Amygdala (tissue), 56 donors: ENCODE data around the gene SEC14L1.
A peak's percentile ranks its signal among the peaks of the same experiment; 100 is the strongest.
"Not testable (repeated sequence)": the region's sequence is repeated elsewhere in the genome, so short reads cannot be mapped to it uniquely, and the experiment has no call there.

Experiments used
- DNase-seq, 56 donors: peaks; one replicate each; lab custom pipeline; 2025; lab: John Stamatoyannopoulos, UW

Gene SEC14L1

DNA sequence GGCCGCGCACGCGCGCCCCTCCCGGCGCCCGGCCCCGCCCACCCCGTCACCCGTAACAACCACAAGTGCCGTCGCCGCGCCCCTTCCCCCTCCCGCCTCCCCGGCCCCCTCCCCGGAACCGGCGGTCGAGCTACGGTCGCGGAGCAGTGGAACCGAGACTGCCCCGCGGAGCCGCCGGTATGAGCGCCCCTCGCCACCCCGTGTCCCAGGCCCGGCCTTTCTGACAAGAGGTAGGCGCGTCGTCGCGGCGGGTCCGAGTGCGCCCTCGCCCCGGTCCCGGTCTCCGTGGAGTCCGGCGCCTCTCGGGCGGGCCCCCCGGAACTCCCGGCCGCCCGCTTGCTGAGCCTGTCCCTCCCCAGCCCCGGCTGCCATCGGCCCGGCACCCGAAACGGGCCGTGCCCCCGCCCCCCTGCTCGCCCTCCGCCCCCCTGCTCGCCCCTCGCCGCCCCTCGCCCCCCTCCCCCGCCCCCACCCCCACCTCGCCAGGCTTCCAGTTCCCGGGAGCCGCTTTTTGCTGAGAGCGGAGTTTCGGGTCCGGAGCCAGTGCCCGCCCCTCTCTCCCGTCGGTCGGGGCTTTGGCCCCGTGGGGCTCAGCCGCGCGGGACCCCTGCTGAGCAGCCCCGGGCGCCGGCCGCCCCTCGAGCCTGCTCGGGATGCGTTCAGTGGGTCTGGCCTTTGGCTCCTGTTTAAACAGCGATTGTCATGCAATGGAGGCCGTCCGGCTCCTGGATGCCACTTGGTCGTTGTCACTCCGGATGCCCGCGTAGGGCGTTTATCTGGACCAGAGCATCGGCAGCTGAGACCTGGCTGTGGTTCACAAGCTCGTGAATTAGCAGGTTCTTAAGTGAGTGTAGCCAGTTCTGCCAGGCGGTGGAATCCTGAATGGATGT, at the start of gene SEC14L1:
Gene SEC14L1 (plus strand): TSS at position 92 of the 890 bp plus-strand sequence. CDS start 2,628 bp downstream, outside the sequence.
- DNase-seq: peak in 9 of 56 donors; percentile 20 to 50 (median 35)

DNA sequence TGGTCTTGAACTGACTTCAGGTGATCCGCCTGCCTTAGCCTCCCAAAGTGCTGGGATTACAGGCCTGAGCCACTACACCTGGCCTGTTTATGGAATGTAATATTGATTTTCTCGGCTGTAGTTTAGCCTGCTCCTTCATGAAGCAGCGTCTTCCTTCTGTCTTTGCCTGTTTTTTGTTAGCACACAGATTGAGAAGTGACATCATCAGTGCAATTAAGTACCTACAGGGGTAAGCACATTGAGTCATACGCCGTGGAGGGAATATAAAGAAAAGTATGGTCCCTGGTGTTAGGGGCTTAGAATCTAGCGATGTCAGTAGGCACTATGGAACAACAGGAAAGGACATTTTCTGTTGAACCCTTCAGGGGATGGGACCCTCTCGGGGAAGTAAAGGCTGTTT, 48.7 kb upstream of the SEC14L1 start:
- DNase-seq: no peak

DNA sequence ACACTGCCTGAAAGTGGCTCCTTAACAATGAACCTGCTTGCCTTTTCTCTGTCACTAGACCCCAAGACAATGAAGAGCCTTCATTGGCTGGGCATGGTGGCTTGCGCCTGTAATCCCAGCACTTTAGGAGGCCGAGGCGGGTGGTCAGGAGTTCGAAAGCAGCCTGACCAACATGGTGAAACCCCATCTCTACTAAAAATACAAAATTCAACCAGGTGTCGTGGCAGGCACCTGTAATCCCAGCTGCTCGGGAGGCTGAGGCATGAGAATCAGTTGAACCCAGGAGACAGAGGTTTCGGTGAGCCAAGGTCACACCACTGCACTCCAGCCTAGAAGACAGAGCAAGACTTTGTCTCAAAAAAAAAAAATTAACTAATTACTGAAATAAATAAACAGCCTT, 45.3 kb upstream of the SEC14L1 start:
- DNase-seq: no peak

DNA sequence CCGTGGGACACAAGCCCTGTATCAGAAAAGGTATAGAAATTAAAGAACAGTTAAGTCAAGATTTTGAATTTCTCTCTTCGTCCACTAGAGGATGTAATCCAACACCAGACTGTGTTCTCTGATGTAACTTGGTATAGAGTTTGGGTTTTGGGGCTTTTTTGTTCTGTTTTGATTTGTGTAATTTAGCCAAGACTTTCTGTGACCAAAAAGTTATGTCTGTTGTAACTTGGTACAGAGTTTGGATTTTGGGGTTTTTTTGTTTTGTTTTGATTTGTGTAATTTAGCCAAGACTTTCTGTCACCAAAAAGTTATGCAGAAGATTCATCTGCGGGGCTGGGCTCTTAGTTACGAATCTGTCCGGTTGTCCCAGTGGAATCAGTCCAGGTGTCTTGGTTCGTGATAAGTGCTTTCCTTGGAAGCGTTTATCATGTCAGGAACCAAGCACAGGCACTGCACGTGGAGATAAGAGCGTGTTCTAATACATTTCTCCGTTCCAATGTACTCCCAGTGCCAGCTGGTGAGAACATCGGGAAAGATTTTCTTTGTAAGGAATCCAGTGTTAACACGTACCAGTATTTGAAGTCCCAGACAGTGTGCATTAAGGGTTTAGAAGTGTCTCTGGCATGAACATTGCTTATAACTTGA, 44.1 kb upstream of the SEC14L1 start:
- DNase-seq: peak in 1 of 56 donors; percentile 27

DNA sequence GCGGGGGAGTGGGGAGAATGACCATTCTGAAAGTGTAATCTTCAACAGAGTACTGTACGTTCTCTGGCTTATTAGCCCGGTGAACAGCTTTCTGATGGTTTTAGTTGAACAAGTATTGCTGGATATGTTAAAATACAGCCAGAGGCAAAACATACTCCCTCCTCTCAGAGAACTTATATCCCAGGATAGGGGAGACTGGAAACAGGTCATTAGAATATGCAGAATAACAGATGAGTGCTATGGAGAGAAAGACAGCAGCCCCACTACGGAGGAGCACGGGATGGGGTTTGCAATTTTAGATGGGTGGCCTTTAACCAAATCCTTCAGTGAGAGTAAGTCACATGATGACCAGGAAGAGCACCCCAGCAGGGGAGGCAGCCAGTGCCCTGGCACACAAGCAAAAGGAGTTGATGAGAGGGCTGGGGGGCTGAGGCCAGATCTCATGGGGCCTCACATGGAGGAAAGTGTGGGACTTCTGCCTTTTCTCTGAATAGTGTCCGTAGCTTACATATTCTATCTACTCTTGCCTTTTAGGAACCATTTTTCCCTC, 43.1 kb upstream of the SEC14L1 start:
- peak in 1 of 56 donors; percentile 15 for DNase-seq

DNA sequence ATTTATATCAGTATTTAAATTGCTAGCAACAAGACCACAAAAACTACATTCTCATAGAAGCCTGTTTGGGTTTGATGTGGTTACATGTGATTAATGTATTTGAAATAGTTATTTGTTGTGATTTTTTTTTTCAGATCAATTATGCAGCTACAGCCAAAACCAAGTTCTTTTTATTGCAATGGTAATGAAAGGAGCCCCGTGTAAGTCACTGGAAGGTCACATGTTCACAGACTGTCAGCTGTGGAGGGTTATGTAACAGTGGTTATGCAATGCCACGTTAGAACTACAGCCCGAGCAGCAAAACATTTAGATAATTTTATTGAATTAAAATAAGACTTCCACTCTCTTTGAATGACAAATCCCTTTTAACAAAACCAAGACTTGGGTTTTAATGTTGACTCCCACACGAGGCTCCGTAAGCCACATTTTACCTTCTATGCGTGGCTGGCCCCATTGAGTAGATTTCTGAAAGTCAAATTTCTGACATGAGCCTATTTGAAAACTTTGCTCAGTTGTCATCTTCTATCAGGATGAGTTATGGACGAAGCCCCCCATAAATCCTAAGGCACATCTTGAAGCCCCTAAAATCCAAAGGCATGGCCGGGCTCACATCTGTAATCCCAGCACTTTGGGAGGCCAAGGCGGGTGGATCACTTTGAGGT, 41.8 kb upstream of the SEC14L1 start:
- DNase-seq: peak in 46 of 56 donors; percentile 14 to 89 (median 52)

DNA sequence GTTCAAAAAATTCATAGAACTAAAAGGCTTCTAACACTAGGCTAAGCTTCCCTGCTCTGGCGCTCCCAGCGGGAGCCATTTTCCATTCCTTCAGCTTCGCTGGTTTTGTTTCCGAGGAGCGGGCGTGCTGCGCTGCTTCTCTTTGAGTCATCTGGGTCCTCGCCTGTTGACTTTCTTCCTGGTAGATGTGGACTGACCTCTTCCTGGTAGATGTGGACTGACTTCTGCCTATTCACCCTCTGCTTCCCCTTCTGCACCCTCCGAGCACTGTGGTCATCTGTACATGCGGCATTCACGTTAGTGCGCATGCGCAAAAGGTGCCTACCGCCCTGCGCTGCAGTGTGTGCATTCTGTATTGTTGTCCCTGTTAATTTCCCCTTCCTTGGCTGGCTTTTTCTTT, 40.8 kb upstream of the SEC14L1 start:
- DNase-seq: peak in 30 of 56 donors; percentile 6 to 68 (median 33)

DNA sequence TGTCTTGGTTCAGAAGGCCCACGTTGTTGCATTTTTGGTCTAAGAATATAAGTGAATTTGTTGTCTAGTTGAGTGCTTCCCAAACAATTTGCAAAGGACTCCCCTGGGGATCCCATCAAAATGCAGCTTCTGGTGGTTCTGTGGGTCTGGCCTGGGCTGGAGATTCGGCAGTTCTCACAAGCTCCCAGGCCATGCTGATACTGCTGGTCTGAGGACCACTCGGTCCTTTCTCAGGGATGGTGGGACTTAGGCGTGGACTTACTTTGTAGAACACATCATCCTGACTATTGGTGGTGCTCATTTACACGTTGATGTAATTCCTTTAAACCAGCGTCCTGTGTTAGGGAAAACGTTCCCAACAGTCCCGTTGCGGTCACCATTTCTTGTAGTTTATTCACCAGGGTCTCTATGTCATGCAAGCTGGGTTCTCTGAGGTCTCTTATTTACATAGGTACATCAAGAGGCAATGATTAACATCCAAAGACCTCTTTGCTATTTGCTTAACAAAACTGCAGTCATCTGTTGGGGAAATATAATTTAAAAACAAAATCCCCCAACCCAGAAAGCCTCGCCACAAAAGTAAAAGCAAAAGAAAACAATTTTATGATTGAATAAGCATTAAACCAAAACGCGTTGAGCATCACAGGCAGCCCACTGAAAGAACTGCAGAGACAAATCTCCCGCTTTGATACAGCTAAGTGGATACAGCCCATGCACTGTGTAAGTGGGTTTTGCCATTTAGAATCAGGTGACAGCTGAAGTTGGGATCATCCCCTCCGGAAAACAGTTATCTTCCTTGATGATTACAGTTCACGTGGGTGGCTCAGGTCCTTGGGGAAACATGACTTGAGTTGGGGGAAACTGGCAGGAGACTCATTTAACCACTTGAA, 39.0 kb upstream of the SEC14L1 start:
- DNase-seq: no peak

DNA sequence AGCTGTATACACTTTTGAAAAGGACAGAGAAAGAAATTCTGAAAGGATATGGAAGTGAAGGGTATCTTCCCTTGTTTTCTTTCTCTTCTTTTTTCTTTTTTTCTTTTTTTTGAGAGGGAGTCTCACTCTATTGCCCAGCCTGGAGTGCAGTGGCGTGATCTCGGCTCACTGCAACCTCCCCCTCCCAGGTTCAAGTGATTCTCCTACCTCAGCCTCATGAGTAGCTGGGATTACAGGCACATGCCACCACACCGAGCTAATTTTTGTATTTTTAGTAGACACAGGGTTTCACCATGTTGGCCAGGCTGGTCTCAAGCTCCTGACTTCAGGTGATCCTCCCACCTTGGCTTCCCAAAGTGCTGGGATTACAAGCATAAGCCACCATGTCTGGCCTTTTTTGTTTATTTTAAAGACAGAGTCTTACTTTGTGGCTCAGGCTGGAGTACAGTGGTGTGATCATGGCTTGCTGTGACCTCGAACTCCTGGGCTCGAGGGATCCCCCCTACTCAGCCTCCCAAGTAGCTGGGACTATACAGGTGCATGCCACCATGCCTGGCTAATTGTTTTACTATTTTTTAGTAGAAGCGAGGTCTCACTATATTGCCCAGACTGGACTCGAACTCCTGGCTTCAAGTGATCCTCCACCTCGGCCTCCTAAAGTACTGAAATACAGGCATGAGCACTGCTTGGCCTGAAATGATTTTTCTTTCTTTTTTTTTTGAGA, 38.2 kb upstream of the SEC14L1 start:
- DNase-seq: not testable (repeated sequence)

DNA sequence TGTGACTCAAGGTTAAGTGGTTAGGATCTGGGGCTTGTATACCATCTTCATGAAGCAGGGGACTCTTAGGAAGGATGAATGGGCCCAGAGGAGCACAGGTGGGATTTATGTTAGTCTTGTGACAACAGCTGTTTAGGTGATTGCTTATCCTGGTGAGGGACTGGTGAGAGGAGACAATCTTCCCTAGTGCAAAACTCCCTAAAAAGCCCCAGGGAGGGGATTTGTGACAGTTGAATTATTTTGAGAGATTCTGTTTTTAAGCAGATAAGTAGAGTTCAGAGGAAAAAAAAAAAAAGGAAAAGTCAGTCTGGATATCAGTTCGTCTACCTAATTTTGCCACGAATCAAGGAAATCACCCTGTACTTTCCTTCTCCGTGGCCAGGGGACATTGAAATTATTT, 35.1 kb upstream of the SEC14L1 start:
- no peak for DNase-seq

DNA sequence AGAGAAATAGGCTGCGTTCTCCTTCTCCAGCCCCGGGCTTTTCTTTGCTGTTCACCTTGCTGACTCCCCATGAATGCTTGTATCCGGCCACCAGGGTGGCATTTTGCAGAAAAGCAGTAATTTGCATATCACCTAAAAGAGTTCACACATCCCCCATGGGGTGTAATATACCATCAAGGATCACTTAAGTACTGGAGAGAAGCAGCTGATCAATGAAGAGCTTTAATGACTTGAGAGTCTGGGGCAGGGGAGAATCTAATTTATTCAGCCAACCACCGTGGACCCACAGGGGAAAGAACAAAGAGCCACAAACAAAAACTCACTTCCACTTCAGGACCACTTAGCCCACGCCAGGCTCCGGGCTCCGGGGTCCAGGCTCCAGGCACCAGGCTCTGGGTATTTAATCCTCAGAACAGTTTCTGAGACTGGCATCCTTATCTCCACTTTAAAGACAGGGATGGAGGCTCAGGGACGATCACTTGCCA, 33.9 kb upstream of the SEC14L1 start:
- DNase-seq: no peak

DNA sequence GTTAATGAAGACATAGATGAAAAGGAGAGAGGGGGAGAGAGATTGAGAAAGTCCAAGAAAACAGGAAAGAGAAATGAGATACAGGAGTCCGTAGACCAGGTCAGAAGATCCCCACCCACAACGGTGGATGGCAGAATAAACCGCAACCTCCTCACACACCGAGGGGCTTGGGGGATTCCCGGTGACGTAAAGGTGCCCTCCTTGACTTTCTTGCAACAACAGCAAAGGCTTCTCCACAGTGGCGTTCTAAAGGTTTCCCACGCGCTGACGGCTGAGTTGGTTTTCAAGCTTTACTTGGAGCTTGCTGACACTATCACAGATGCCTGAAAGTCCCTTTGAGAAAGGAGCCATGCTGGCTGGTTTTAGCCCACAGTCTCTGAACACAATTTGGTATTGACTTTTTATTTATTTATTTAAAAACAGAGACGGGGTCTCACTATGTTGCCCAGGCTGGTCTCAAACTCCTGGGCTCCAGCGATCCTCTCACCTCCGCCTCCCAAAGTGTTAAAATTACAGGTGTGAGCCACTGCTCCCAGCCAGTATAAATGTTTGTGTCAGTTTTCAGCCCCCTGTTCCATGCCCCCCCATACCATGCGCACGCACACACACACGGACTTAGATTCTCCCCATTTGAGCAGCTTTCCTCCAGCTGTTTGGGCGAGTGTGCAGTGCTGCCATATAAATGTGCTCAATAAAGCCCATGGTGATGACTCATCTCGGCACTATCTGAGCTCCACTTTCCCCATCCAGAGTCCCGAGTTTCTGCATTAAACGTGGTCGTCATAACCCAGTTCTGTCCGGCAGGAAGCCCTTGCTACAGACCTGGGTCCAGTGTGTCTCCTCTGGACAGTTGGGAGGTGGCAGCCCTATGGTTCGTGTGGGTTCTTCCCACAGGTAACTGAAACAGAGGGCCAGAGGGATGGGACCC, 33.0 kb upstream of the SEC14L1 start:
- DNase-seq: no peak

DNA sequence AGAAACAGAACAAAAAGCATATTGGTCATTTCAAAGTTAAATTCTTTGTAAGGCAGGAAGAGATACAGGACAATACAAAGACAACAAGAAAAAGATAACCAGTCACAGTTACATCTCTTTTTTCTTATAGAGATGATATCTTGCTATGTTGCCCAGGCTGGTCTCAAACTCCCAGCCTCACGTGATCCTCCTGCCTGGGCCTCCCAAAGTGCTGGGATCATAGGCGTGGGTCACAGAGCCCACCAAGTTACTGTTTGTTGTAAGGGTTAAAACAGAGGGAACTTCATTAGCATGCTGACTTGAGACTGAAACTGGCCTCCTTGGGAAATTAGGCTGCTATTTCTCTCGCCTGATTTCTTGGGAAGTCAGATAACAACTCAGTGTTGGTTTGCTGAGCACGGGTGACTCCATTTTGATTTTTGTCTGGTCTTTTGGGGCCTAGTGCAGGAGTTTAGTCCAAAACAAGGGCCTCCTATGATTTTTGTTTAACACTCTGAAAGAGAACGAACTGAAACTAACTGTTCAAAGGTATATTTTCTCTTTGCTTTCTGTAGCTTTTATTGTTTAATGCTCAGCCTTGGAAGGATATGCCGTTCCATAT, 31.5 kb upstream of the SEC14L1 start:
- DNase-seq: no peak

DNA sequence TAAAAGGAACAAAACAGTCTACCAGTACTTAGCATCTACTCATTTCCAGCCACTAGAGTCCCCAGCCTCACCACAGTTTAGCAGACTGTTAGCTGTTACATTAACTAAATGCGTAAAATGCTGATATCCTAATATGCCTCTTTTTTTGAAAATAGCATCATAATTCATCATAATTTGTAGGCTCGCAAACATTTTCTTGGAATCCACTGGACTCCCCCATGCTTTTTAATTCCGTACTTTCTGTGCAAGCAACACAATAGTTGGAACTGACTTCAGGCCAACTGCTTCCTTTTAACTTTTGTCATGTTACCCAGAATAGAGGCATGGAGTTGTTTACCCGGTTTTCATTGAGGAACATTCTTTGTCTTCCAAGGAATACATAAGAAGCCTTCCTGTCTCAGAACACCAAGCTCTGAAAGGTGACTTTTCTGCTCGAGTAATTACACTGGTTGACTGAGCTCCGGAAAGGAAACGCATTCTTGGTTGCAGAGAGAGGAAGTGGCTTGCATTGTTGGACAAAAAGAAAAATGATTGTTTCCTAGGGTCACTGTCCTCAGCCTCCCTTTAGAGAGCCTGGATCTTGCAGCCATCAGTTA, 30.9 kb upstream of the SEC14L1 start:
- peak in 4 of 56 donors; percentile 6 to 51 (median 22) for DNase-seq

DNA sequence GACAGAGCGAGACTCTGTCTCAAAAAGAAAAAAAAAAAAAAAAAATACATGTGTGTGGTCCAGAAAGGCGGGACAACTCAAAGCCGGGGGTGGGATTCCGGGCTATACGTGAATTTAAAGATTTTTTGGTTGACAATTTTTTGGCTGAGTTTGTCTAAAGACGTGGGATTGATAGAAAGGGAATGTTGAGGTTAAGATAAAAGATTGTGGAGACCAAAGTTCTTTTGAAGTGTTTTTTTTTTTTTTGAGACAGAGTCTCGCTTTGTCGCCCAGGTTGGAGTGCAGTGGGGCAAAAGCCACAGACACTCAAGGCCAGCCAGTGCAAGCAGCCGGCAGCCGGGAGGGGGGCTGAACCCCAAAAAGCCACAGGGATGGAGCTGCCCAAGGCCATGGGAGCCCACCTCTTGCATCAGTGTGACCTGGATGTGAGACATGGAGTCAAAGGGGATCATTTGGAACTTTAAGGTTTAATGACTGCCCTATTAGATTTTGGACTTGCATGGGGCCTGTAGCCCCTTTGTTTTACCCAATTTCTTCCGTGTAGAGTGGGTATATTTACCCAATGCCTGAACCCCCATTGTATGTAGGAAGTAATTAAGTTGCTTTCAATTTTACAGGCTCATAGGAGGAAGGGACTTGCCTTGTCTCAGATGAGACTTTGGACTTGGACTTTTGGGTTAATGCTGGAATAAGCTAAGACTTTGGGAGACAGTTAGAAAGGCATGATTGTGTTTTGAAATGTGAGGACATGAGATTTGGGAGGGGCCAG, 29.4 kb upstream of the SEC14L1 start:
- not testable (repeated sequence) for DNase-seq

DNA sequence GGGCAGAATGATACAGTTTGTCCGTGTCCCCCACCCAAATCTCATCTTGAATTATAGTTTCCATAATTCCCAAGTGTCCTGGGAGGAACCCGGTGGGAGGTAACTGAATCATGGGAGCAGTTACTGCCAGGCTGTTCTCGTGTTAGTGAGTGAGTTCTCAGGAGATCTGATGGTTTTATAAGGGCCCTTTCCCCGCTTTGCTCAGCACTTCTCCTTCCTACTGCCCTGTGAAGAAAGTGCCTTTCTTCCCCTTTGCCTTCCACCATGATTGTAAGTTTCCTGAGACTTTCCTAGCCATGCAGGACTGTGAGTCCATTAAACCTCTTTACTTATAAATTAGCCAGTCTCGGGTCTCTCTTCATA, 28.9 kb upstream of the SEC14L1 start:
- DNase-seq: no peak
